GM23338 (cell line): Measurements from ENCODE around the gene SHISA6.

ENCODE experiments used
- EZH2 ChIP-seq: fragments of 200-600 bp; sonication (generic); IDR thresholded peaks from one replicate; pipeline ENCODE4 v1.8.0; 2017; ENCODE audit warnings: antibody characterized with exemption, mild to moderate bottlenecking, low read depth; ENCODE audit not compliant: unreplicated experiment
- EZH2phosphoT487 ChIP-seq: fragments of 200-600 bp; sonication (generic); IDR thresholded peaks from one replicate; pipeline ENCODE4 v1.8.1; 2018; ENCODE audit warnings: antibody characterized with exemption; ENCODE audit not compliant: unreplicated experiment
- POLR2AphosphoS5 ChIP-seq: IDR thresholded peaks from 2 replicates; pipeline ENCODE4 v1.6.1; 2016; ENCODE audit warnings: antibody characterized with exemption, low read depth
- TF ChIP-seq, protein P1 (sequence below), 2 experiments: fragments of 200-600 bp in 1 of 2; sonication (generic) in 1 of 2; conservative IDR thresholded peaks; 2 replicates each; pipeline versions ENCODE4 v1.5.1 to v1.6.1; 2016 to 2017; ENCODE audit warnings: antibody characterized with exemption in 2 of 2, low read depth in 2 of 2, mild to moderate bottlenecking in 2 of 2, moderate library complexity in 1 of 2

DNA sequence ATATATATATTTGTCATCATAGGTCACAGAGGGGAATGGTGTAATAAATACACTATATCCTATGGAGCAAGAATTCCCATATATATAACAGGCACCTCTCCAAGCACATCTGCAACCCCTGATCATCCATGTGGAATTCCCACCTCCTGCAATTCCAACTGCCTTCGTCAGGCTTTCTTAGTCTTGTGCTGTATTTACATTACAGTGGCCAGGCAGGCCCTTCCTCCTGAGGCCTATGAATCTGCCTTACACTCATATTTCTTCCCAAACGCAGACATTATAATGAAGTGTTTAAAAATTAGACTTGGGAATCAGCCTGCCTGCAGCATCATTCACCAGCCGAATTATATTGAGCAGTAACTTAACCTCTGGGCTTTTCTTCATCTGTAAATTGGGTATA is 338.0 kb downstream of the SHISA6 start:
- TF ChIP-seq EZH2phosphoT487 (no peak), EZH2 (no peak), POLR2AphosphoS5 (no peak)
- TF ChIP-seq, protein P1, sequence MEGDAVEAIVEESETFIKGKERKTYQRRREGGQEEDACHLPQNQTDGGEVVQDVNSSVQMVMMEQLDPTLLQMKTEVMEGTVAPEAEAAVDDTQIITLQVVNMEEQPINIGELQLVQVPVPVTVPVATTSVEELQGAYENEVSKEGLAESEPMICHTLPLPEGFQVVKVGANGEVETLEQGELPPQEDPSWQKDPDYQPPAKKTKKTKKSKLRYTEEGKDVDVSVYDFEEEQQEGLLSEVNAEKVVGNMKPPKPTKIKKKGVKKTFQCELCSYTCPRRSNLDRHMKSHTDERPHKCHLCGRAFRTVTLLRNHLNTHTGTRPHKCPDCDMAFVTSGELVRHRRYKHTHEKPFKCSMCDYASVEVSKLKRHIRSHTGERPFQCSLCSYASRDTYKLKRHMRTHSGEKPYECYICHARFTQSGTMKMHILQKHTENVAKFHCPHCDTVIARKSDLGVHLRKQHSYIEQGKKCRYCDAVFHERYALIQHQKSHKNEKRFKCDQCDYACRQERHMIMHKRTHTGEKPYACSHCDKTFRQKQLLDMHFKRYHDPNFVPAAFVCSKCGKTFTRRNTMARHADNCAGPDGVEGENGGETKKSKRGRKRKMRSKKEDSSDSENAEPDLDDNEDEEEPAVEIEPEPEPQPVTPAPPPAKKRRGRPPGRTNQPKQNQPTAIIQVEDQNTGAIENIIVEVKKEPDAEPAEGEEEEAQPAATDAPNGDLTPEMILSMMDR (conservative IDR thresholded peaks at IDR 0.05; ENCODE audit: low read depth in 2 of 2), result no peak
